Thyroid gland (tissue), 4 donors: ENCODE data around the gene GGT6. TPM values are rescaled to one million over a fixed set of nuclear protein-coding genes. Genes with fewer than 3 reads are reported as not detected.

ENCODE experiments used
- DNase-seq, 2 donors: peaks; one replicate each; pipeline ENCODE4 v3.0.0-alpha.2; 2019
- H3K27ac ChIP-seq, 3 donors: fragments of 200-600 bp; sonication (generic); 1 replicate in 2 of 3; 2 replicates in 1 of 3; pipeline ENCODE4 v1.5.1; 2016 to 2019; ENCODE audit warnings: mild to moderate bottlenecking in 1 of 3, moderate library complexity in 1 of 3
- H3K27me3 ChIP-seq: fragments of 200-600 bp; sonication (generic); one replicate; pipeline ENCODE4 v1.5.1; 2019
- H3K36me3 ChIP-seq, 2 donors: fragments of 200-600 bp; sonication (generic); one replicate each; pipeline ENCODE4 v1.5.1; 2016 to 2019
- H3K4me1 ChIP-seq, 2 donors: fragments of 200-600 bp; sonication (generic); one replicate each; pipeline ENCODE4 v1.5.1; 2017 to 2019
- H3K4me3 ChIP-seq, 3 donors: fragments of 200-600 bp; sonication (generic); replicated peaks in 1 of 3; 1 replicate in 2 of 3; 2 replicates in 1 of 3; pipeline ENCODE4 v1.5.1; 2016; ENCODE audit warnings: mild to moderate bottlenecking in 1 of 3
- H3K9me3 ChIP-seq: fragments of 200-600 bp; sonication (generic); one replicate; pipeline ENCODE4 v1.5.1; 2017
- CTCF ChIP-seq, 6 experiments: fragments of 200-600 bp in 3 of 6; fragments of 450-650 bp in 3 of 6; sonication (generic) in 3 of 6; IDR thresholded peaks; one replicate each; pipeline ENCODE4 v1.5.1; 2016 to 2019; ENCODE audit warnings: antibody characterized with exemption in 6 of 6, mild to moderate bottlenecking in 2 of 6, inconsistent platforms in 1 of 6, moderate library complexity in 1 of 6
- POLR2A ChIP-seq, 2 donors: fragments of 450-650 bp; IDR thresholded peaks; one replicate each; pipeline ENCODE4 v1.6.1; 2017; ENCODE audit warnings: antibody characterized with exemption in 2 of 2, mild to moderate bottlenecking in 2 of 2, moderate library complexity in 1 of 2
- WGBS, 2 donors: methylation state at CpG; one replicate each; pipeline ENCODE4 v1.1.5; 2017; 5-methylcytosine and 5-hydroxymethylcytosine counted together
- intact Hi-C: fragments of 100-400 bp; cut with DNase I; formaldehyde crosslinking; loops from one replicate; pipeline ENCODE4 v1.15.1; 2023
- total RNA-seq, 4 donors: library from RNA; depleted of rRNA; stranded (reverse); fragments of >200 nt; gene quantifications; one replicate each; pipeline ENCODE4 v1.2.3, GENCODE V29; 2016

Gene GGT6
- total RNA-seq, 4 donors from 2014 or later: 0.56 to 1.3 TPM; not detected in 2

DNA sequence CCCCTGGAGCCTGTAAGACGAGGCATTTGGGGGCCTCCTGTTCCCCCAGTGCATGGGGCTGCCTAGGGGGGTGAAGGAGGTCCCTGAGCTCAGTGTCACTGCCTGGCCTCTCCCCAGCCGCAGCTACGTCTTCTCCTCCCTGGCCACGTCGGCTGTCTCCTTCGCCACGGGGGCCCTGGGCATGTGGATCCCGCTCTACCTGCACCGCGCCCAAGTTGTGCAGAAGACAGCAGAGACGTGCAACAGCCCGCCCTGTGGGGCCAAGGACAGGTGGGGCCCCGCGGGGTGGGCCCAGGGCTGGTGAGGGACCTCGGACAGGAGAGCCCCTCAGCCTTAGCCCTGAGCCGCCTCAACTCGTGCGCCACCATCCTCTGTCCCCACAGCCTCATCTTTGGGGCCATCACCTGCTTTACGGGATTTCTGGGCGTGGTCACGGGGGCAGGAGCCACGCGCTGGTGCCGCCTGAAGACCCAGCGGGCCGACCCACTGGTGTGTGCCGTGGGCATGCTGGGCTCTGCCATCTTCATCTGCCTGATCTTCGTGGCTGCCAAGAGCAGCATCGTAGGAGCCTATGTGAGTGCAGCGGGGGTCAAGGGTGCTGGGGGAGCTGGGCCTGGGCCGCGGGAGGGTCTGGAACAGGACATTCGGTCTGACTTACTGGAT lies 27.4 kb downstream of the GGT6 start:
- WGBS, 2 donors: 91 to 95% methylated on average over 16 to 33 of the region's 33 CpGs
- Histone ChIP-seq H3K4me3 (no peak overlapping the region), H3K27ac (no peak overlapping the region), H3K9me3 (no peaks in the 10 kb centered on the region), H3K36me3 (no peaks in the 10 kb centered on the region), H3K27me3 (no peaks in the 10 kb centered on the region), H3K4me1 (peaks cover 0 to 65% of the 10 kb centered on the region in 2 donors)
- TF ChIP-seq CTCF (IDR thresholded peaks at IDR 0.05): no peak
- TF ChIP-seq POLR2A (IDR thresholded peaks at IDR 0.05): no peak
- intact Hi-C loops: loop anchor here (10.0 kb wide), 1 partner anchor 88 kb away; no protein-coding TSS in a partner anchor
- no peak for DNase-seq

- no peaks in the 10 kb centered on the region for H3K27me3 ChIP-seq
- WGBS, 2 donors: 92 to 94% methylated on average over 17 of the region's 17 CpGs
- TF ChIP-seq CTCF (IDR thresholded peaks at IDR 0.05) (no peak), POLR2A (IDR thresholded peaks at IDR 0.05) (no peak)
- H3K27ac ChIP-seq: no peak overlapping the region
- no peak overlapping the region for H3K4me3 ChIP-seq
- no peak for DNase-seq
- no peaks in the 10 kb centered on the region for H3K36me3 ChIP-seq
- H3K4me1 ChIP-seq: peaks cover 6 to 65% of the 10 kb centered on the region in 2 donors
- intact Hi-C loops: loop anchor here (10.0 kb wide), 1 partner anchor 87 kb away; no protein-coding TSS in a partner anchor
- no peaks in the 10 kb centered on the region for H3K9me3 ChIP-seq
Measured at GRCh38 chr17:4531988-4532736, 28.2 kb downstream of the GGT6 start.

- Histone ChIP-seq H3K4me3 (no peak overlapping the region), H3K36me3 (no peaks in the 10 kb centered on the region), H3K4me1 (peaks cover 15 to 62% of the 10 kb centered on the region in 2 donors), H3K27me3 (no peaks in the 10 kb centered on the region), H3K27ac (peak overlapping the region in 2 of 3 donors; percentile 23 to 31), H3K9me3 (no peaks in the 10 kb centered on the region)
- TF ChIP-seq CTCF (IDR thresholded peaks at IDR 0.05): no peak
- no peak for TF ChIP-seq POLR2A (IDR thresholded peaks at IDR 0.05)
- no peak for DNase-seq
- intact Hi-C loops: loop anchor here (10.0 kb wide), 1 partner anchor 86 kb away; no protein-coding TSS in a partner anchor
- WGBS, 2 donors: 53 to 83% methylated on average over 18 to 19 of the region's 30 CpGs
Measured at GRCh38 chr17:4530799-4531730, 29.3 kb downstream of the GGT6 start.

DNA sequence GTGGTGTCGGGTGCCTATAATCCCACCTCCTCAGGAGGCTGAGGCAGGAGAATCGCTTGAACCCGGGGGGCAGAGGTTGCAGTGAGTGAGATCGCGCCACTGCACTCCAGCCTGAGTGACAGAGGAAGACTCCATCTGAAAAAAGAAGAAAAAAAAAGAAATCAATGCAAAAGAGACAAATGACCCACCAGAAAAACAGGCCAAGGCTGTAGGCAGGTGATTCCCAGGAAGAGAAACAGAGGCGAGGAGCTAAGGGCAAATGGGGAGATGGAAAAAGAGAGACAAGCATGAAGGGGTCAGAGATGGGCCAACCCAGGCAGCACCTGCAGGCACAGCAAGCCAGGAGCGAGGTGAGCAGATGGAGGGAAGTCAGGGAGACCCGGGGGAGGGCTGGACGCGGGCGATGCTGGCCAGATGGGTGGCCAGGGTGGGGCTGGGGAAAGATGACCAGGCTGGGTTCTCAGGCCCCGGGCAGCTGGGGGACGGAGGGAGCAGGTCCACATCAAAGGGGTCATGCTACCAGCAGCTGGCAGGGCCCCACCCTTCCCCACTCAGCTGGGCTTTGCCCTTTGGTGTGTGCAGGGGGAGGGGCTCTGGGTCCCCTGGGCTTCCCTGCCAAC lies 30.7 kb downstream of the GGT6 start:
- Histone ChIP-seq H3K9me3 (no peaks in the 10 kb centered on the region), H3K4me1 (peaks cover 15 to 50% of the 10 kb centered on the region in 2 donors), H3K27ac (peak overlapping the region in 1 of 3 donors; percentile 23), H3K27me3 (no peaks in the 10 kb centered on the region), H3K36me3 (no peaks in the 10 kb centered on the region), H3K4me3 (no peak overlapping the region)
- DNase-seq: no peak
- TF ChIP-seq POLR2A (IDR thresholded peaks at IDR 0.05) (no peak), CTCF (IDR thresholded peaks at IDR 0.05) (no peak)
- intact Hi-C loops: loop anchor here (10.0 kb wide), 1 partner anchor 85 kb away; no protein-coding TSS in a partner anchor
- WGBS, 2 donors: 89 to 90% methylated on average over 13 of the region's 13 CpGs
